Activated T-helper 17 cell treated with anti-CD3 and anti-CD28 coated beads, Interleukin-2, amount 50 U/mL, for 72 hours (primary cell): ENCODE data around the gene CBLN3. TPM values are rescaled to one million over a fixed set of nuclear protein-coding genes. Genes with fewer than 3 reads are reported as not detected.

Source experiments
- ATAC-seq: fragments of 150-1000 bp; cut with Tn5 transposase; replicated peaks from 2 replicates; pipeline ENCODE4 v1.10.0; 2021; ENCODE audit warnings: mild to moderate bottlenecking, moderate library complexity
- H3K27ac Mint-ChIP-seq: one replicate; pipeline ENCODE4 v1.8.0; 2022; ENCODE audit warnings: mixed read lengths
- H3K27me3 Mint-ChIP-seq: one replicate; pipeline ENCODE4 v1.8.0; 2022; ENCODE audit warnings: mixed read lengths
- H3K36me3 Mint-ChIP-seq: one replicate; pipeline ENCODE4 v1.8.0; 2022; ENCODE audit warnings: low read depth, mild to moderate bottlenecking, mixed read lengths
- H3K4me1 Mint-ChIP-seq: one replicate; pipeline ENCODE4 v1.8.0; 2022; ENCODE audit warnings: mixed read lengths
- H3K4me3 Mint-ChIP-seq: one replicate; pipeline ENCODE4 v1.8.0; 2022; ENCODE audit warnings: mild to moderate bottlenecking, mixed read lengths
- H3K9me3 Mint-ChIP-seq: one replicate; pipeline ENCODE4 v1.8.0; 2022; ENCODE audit warnings: mixed read lengths
- total RNA-seq, 2 donors: library from RNA; stranded (reverse); gene quantifications; one replicate each; pipeline ENCODE4 v1.2.3, GENCODE V29; 2022

CBLN3 gene
- total RNA-seq, 2 donors from 2014 or later: 11.1 to 14.6 TPM

DNA sequence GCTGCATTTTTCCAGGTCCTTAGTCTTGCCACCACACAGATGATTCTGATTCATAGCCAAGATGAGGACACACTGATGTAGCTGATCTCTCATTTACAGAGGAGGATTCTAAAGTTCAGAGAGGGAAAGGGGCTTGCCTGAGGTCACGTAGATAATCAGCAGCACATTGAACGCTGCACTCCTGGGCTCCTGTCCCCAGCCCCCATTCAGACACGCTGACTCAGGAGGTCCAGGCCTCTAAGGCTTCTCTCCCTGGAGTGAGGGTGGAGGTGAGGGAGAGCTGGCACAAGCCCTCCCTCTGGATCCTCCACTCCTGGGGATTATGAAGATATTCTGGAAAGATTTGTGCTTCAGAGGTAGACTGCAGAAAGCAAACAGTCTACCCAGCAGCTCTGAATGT is 51.1 kb downstream of the CBLN3 start:
- Mint-ChIP-seq H3K4me1 (no peaks in the 10 kb centered on the region), H3K27me3 (peaks cover 4% of the 10 kb centered on the region), H3K4me3 (no peak overlapping the region), H3K9me3 (no peaks in the 10 kb centered on the region), H3K27ac (no peak overlapping the region), H3K36me3 (no peaks in the 10 kb centered on the region)
- ATAC-seq: no peak

DNA sequence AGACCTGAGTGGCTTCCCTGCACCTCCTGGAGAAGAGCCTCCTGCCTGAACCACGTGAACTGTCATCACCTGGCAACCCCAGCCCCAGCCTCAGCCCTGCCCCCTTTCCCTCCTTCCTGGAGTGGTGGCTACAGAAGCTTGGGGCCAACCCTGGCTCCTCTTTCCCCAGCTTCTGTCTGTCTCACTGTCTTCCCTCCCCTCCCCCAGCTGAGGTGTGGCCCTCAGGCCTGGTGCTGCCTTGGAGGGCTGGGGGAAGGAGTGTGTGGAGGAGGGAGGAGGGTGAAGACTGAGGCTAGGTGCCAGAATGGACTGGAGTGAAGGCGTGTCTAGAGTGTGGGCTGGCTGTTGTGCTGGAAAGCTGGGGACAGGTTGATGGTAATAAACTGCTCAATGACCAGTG is 51.8 kb downstream of the CBLN3 start:
- no peaks in the 10 kb centered on the region for H3K36me3 Mint-ChIP-seq
- H3K27ac Mint-ChIP-seq: no peak overlapping the region
- H3K9me3 Mint-ChIP-seq: no peaks in the 10 kb centered on the region
- H3K27me3 Mint-ChIP-seq: peaks cover 4% of the 10 kb centered on the region
- H3K4me1 Mint-ChIP-seq: no peaks in the 10 kb centered on the region
- ATAC-seq: no peak
- H3K4me3 Mint-ChIP-seq: no peak overlapping the region

DNA sequence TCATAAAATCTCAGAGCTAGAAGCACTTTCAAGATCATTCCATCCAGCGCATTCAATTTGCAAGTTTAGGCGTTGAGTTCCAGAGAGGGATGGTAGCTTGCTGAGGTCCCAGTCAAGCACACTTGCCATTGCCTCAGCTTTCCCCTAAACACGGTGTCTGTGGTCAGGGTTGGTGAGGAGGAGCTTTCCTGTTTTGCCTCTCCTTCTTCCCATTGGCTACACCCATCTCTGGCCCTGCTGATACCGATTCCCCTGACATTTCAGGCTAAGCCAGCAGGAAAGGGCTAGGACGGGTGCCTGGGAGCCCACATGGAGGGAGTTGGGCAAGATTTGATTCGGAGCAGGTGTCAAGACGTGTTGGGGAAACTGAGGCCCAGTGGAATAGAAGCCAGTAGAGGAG is 52.3 kb downstream of the CBLN3 start:
- H3K27ac Mint-ChIP-seq: no peak overlapping the region
- H3K4me1 Mint-ChIP-seq: no peaks in the 10 kb centered on the region
- peaks cover 4% of the 10 kb centered on the region for H3K27me3 Mint-ChIP-seq
- H3K9me3 Mint-ChIP-seq: no peaks in the 10 kb centered on the region
- H3K36me3 Mint-ChIP-seq: no peaks in the 10 kb centered on the region
- no peak for ATAC-seq
- H3K4me3 Mint-ChIP-seq: no peak overlapping the region

Other genes with a start within 250 kb of the CBLN3 start
- gene IPO4, start 240.9 kb downstream of the CBLN3 start, total RNA-seq: 10 to 100 TPM; 34.0 to 78.7 TPM
- gene TM9SF1, start 234.2 kb downstream of the CBLN3 start, total RNA-seq: 10 to 100 TPM; 28.6 to 33.4 TPM
- under 1 TPM in 1 of 2 donors, not detected in 1; 0.82 TPM for gene TSSK4, start 224.0 kb downstream of the CBLN3 start, total RNA-seq
- 10 to 100 TPM; 62.8 to 69.8 TPM for gene CHMP4A, start 216.2 kb downstream of the CBLN3 start, total RNA-seq
- gene MDP1, start 213.6 kb downstream of the CBLN3 start, total RNA-seq: 1 to 10 TPM; 4.0 to 7.1 TPM
- 100 to 1,000 TPM; 128 to 243 TPM for gene NEDD8, start 197.3 kb downstream of the CBLN3 start, total RNA-seq
- gene GMPR2, start 196.7 kb downstream of the CBLN3 start, total RNA-seq: 10 to 100 TPM; 73.2 to 85.0 TPM
- gene TINF2, start 187.0 kb downstream of the CBLN3 start, total RNA-seq: 10 to 100 TPM; 61.4 to 76.4 TPM
- gene TGM1, start 166.5 kb downstream of the CBLN3 start, total RNA-seq: 10 to 100 TPM; 16.1 to 18.2 TPM
- 10 to 100 TPM; 61.0 to 68.3 TPM for gene RABGGTA, start 158.1 kb downstream of the CBLN3 start, total RNA-seq
- gene DHRS1, start 129.9 kb downstream of the CBLN3 start, total RNA-seq: 10 to 100 TPM; 12.6 to 14.2 TPM
- 10 to 100 TPM; 21.2 to 42.2 TPM for gene NOP9, start 129.8 kb downstream of the CBLN3 start, total RNA-seq
- 10 to 100 TPM; 14.9 to 28.1 TPM for gene CIDEB, start 121.7 kb downstream of the CBLN3 start, total RNA-seq
- gene LTB4R2, start 119.5 kb downstream of the CBLN3 start, total RNA-seq: 10 to 100 TPM in 1 of 2 donors, 1 to 10 TPM in 1; 8.7 to 13.5 TPM
- 10 to 100 TPM; 11.6 to 21.4 TPM for gene LTB4R, start 118.2 kb downstream of the CBLN3 start, total RNA-seq
- 10 to 100 TPM in 1 of 2 donors, 1 to 10 TPM in 1; 2.3 to 10.5 TPM for gene ADCY4, start 94.6 kb downstream of the CBLN3 start, total RNA-seq
- gene RIPK3, start 89.7 kb downstream of the CBLN3 start, total RNA-seq: 10 to 100 TPM; 12.9 to 17.4 TPM
- under 1 TPM in 1 of 2 donors, not detected in 1; 0.66 TPM for gene NFATC4, start 61.5 kb downstream of the CBLN3 start, total RNA-seq
- gene NYNRIN, start 30.7 kb downstream of the CBLN3 start, total RNA-seq: under 1 TPM in 1 of 2 donors, not detected in 1; 0.04 TPM
- gene KHNYN, start 286 bp upstream of the CBLN3 start, total RNA-seq: 100 to 1,000 TPM in 1 of 2 donors, 10 to 100 TPM in 1; 64.3 to 132 TPM
- 10 to 100 TPM; 36.6 to 45.7 TPM for gene SDR39U1, start 13.1 kb upstream of the CBLN3 start, total RNA-seq
- gene CMA1, start 78.6 kb upstream of the CBLN3 start, total RNA-seq: under 1 TPM in 1 of 2 donors, not detected in 1; 0.80 TPM
- gene CTSG, start 146.6 kb upstream of the CBLN3 start, total RNA-seq: not detected
- gene GZMH, start 180.0 kb upstream of the CBLN3 start, total RNA-seq: 1 to 10 TPM; 3.7 to 6.5 TPM
- 1,000 to 10,000 TPM; 1,048 to 1,422 TPM for gene GZMB, start 204.5 kb upstream of the CBLN3 start, total RNA-seq